SK-N-MC (cell line): ENCODE measurements around the gene DAB2IP.

Experiments
- EZH2 ChIP-seq: fragments of 200-600 bp; sonication (generic); IDR thresholded peaks from one replicate; pipeline ENCODE4 v1.6.1; 2017; ENCODE audit warnings: antibody characterized with exemption
- POLR2AphosphoS5 ChIP-seq: IDR thresholded peaks from 2 replicates; pipeline ENCODE4 v1.6.1; 2012; ENCODE audit warnings: mild to moderate bottlenecking, low read depth, low read length, borderline replicate concordance

- TF ChIP-seq EZH2 (no peak), POLR2AphosphoS5 (no peak)
Observed at GRCh38 chr9:121618504-121618903, 32.9 kb upstream of the DAB2IP start.
